ENCODE data around the gene STIMATE. TPM values are rescaled to one million over a fixed set of nuclear protein-coding genes. Genes with fewer than 3 reads are reported as not detected.
A peak's percentile ranks its signal among the peaks of the same experiment; 100 is the strongest.

Gene STIMATE
- total and polyA plus RNA-seq, 4 donors: 14.0 to 24.4 (median 20.9) TPM

- no peak for DNase-seq (ENCODE audit: low spot score)
- Histone ChIP-seq H3K27ac (ENCODE audit: low read depth in 1 of 2, low read length in 2 of 2) (peak overlapping the region; percentile 28 to 59), H3K4me1 (ENCODE audit: control insufficient read depth in 4 of 4, insufficient read depth in 4 of 4, low read length in 3 of 4) (peaks cover 0 to 38% (median 26%) of the 10 kb centered on the region in 4 donors), H3K36me3 (ENCODE audit: control insufficient read depth in 4 of 4, insufficient read depth in 3 of 4, low read depth in 1 of 4, low read length in 3 of 4) (peaks cover 21 to 56% (median 43%) of the 10 kb centered on the region in 4 donors), H3K4me3 (ENCODE audit: low read depth in 1 of 3, low read length in 3 of 3) (no peak overlapping the region), H3K27me3 (ENCODE audit: control insufficient read depth in 4 of 4, insufficient read depth in 4 of 4, low read length in 3 of 4) (no peaks in the 10 kb centered on the region), H3K9ac (ENCODE audit: low read depth in 1 of 2, low read length in 2 of 2) (no peak overlapping the region), H3K9me3 (ENCODE audit: control insufficient read depth in 4 of 4, low read length in 3 of 4) (no peaks in the 10 kb centered on the region)
- peak; percentile 7 for TF ChIP-seq NR2F2 (IDR thresholded peaks at IDR 0.05)
- TF ChIP-seq HNF4A (conservative IDR thresholded peaks at IDR 0.05): no peak
- TF ChIP-seq, protein P1, sequence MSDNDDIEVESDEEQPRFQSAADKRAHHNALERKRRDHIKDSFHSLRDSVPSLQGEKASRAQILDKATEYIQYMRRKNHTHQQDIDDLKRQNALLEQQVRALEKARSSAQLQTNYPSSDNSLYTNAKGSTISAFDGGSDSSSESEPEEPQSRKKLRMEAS (IDR thresholded peaks at IDR 0.05): no peak
- no peak for TF ChIP-seq RXRA (IDR thresholded peaks at IDR 0.05)
- TF ChIP-seq YY1 (IDR thresholded peaks at IDR 0.05): no peak
- TF ChIP-seq FOXA1 (IDR thresholded peaks at IDR 0.05): no peak
- TF ChIP-seq EGR1 (IDR thresholded peaks at IDR 0.05; ENCODE audit: low read depth in 2 of 2): no peak
- TF ChIP-seq SP1 (IDR thresholded peaks at IDR 0.05): no peak
- peak in 1 of 2 donors; percentile 11 for TF ChIP-seq RAD21 (IDR thresholded peaks at IDR 0.05)
- TF ChIP-seq, protein P2, sequence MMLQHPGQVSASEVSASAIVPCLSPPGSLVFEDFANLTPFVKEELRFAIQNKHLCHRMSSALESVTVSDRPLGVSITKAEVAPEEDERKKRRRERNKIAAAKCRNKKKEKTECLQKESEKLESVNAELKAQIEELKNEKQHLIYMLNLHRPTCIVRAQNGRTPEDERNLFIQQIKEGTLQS (IDR thresholded peaks at IDR 0.05): no peak
- 75% methylated on average over 7 of the region's 7 CpGs for WGBS
Measured at GRCh38 chr3:52809662-52810377, 87.5 kb downstream of the STIMATE start.

DNA sequence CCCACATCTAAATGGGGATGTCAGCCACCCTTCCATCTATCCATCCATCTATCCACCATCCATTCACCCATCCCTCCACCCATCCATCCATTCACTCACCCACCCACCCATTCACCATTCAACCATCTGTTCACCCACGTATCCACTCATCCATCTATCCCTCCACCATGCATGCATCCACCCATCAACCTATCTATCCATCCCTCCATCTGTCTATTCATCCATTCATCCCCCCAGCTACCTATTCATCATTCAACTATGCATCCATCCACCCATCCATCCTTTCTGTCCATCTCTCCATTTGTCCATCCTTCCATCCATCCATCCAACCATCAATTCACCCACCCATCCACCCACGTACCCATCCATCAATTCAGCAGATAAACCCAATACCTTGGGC lies 88.2 kb downstream of the STIMATE start:
- Histone ChIP-seq H3K4me3 (ENCODE audit: low read depth in 1 of 3, low read length in 3 of 3) (no peak overlapping the region), H3K4me1 (ENCODE audit: control insufficient read depth in 4 of 4, insufficient read depth in 4 of 4, low read length in 3 of 4) (peaks cover 0 to 34% (median 21%) of the 10 kb centered on the region in 4 donors), H3K27me3 (ENCODE audit: control insufficient read depth in 4 of 4, insufficient read depth in 4 of 4, low read length in 3 of 4) (no peaks in the 10 kb centered on the region), H3K36me3 (ENCODE audit: control insufficient read depth in 4 of 4, insufficient read depth in 3 of 4, low read depth in 1 of 4, low read length in 3 of 4) (peaks cover 20 to 60% (median 47%) of the 10 kb centered on the region in 4 donors), H3K9ac (ENCODE audit: low read depth in 1 of 2, low read length in 2 of 2) (no peak overlapping the region), H3K27ac (ENCODE audit: low read depth in 1 of 2, low read length in 2 of 2) (peak overlapping the region in 1 of 2 donors; percentile 59), H3K9me3 (ENCODE audit: control insufficient read depth in 4 of 4, low read length in 3 of 4) (no peaks in the 10 kb centered on the region)
- no peak for DNase-seq (ENCODE audit: low spot score)
- WGBS: 80% methylated on average over 2 of the region's 2 CpGs
- TF ChIP-seq, protein P3, sequence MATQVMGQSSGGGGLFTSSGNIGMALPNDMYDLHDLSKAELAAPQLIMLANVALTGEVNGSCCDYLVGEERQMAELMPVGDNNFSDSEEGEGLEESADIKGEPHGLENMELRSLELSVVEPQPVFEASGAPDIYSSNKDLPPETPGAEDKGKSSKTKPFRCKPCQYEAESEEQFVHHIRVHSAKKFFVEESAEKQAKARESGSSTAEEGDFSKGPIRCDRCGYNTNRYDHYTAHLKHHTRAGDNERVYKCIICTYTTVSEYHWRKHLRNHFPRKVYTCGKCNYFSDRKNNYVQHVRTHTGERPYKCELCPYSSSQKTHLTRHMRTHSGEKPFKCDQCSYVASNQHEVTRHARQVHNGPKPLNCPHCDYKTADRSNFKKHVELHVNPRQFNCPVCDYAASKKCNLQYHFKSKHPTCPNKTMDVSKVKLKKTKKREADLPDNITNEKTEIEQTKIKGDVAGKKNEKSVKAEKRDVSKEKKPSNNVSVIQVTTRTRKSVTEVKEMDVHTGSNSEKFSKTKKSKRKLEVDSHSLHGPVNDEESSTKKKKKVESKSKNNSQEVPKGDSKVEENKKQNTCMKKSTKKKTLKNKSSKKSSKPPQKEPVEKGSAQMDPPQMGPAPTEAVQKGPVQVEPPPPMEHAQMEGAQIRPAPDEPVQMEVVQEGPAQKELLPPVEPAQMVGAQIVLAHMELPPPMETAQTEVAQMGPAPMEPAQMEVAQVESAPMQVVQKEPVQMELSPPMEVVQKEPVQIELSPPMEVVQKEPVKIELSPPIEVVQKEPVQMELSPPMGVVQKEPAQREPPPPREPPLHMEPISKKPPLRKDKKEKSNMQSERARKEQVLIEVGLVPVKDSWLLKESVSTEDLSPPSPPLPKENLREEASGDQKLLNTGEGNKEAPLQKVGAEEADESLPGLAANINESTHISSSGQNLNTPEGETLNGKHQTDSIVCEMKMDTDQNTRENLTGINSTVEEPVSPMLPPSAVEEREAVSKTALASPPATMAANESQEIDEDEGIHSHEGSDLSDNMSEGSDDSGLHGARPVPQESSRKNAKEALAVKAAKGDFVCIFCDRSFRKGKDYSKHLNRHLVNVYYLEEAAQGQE (IDR thresholded peaks at IDR 0.05): no peak
- TF ChIP-seq CTCF (IDR thresholded peaks at IDR 0.05; ENCODE audit: low read depth, low read length, missing input control) (no peak), ZBTB33 (IDR thresholded peaks at IDR 0.05) (no peak), RXRA (IDR thresholded peaks at IDR 0.05) (no peak)
